Prostate gland (tissue), 2 donors: ENCODE measurements around the gene CASQ1.

Experiments used
- POLR2A ChIP-seq: fragments of 450-650 bp; IDR thresholded peaks from one replicate; pipeline ENCODE4 v1.6.1; 2016; ENCODE audit warnings: antibody characterized with exemption, mild to moderate bottlenecking
- POLR2AphosphoS5 ChIP-seq: sonication (generic); formaldehyde crosslinking; IDR thresholded peaks from one replicate; pipeline ENCODE4 v1.6.1; 2017; ENCODE audit warnings: antibody characterized with exemption
- TF ChIP-seq, protein P1 (sequence below), 4 experiments: fragments of 200-600 bp in 2 of 4; fragments of 450-650 bp in 2 of 4; sonication (generic) in 2 of 4; IDR thresholded peaks; 1 replicate in 3 of 4; 2 replicates in 1 of 4; pipeline ENCODE4 v1.5.1; 2016 to 2019; ENCODE audit warnings: antibody characterized with exemption in 4 of 4, mild to moderate bottlenecking in 2 of 4, moderate library complexity in 2 of 4

- TF ChIP-seq, protein P1, sequence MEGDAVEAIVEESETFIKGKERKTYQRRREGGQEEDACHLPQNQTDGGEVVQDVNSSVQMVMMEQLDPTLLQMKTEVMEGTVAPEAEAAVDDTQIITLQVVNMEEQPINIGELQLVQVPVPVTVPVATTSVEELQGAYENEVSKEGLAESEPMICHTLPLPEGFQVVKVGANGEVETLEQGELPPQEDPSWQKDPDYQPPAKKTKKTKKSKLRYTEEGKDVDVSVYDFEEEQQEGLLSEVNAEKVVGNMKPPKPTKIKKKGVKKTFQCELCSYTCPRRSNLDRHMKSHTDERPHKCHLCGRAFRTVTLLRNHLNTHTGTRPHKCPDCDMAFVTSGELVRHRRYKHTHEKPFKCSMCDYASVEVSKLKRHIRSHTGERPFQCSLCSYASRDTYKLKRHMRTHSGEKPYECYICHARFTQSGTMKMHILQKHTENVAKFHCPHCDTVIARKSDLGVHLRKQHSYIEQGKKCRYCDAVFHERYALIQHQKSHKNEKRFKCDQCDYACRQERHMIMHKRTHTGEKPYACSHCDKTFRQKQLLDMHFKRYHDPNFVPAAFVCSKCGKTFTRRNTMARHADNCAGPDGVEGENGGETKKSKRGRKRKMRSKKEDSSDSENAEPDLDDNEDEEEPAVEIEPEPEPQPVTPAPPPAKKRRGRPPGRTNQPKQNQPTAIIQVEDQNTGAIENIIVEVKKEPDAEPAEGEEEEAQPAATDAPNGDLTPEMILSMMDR (IDR thresholded peaks at IDR 0.05), result no peak
- no peak for TF ChIP-seq POLR2A
- no peak for TF ChIP-seq POLR2AphosphoS5
Measured at GRCh38 chr1:160168609-160169369, 21.6 kb upstream of the CASQ1 start.
